H1 (cell line): Measurements from ENCODE around the gene ACACB. TPM values are rescaled to one million over a fixed set of nuclear protein-coding genes. Genes with fewer than 3 reads are reported as not detected.

Experiments
- BACH1 ChIP-seq: IDR thresholded peaks from 2 replicates; pipeline ENCODE4 v1.6.1; 2012; ENCODE audit warnings: low read length, improper control_type of control experiment
- CBX8 ChIP-seq: fragments of 300-800, 300-1000 bp; sonication (generic); IDR thresholded peaks from 2 replicates; pipeline ENCODE4 v1.7.1; 2016; ENCODE audit warnings: low read depth, low read length, borderline replicate concordance
- JUND ChIP-seq: IDR thresholded peaks from 2 replicates; pipeline ENCODE4 v1.6.1; 2011; ENCODE audit warnings: mild to moderate bottlenecking, improper control_type of control experiment, low read length
- KDM4A ChIP-seq: IDR thresholded peaks from one replicate; pipeline ENCODE4 v1.7.1; 2012; ENCODE audit warnings: low read depth, mild to moderate bottlenecking, moderate library complexity, low read length, inconsistent platforms; ENCODE audit not compliant: severe bottlenecking
- NANOG ChIP-seq: IDR thresholded peaks from 2 replicates; pipeline ENCODE4 v1.6.1; 2011; ENCODE audit warnings: low read length, low read depth, mild to moderate bottlenecking, inconsistent platforms; ENCODE audit not compliant: insufficient read depth, poor library complexity, severe bottlenecking
- RXRA ChIP-seq: IDR thresholded peaks from 2 replicates; pipeline ENCODE4 v1.6.1; 2011; ENCODE audit warnings: low read depth, mild to moderate bottlenecking, low read length, moderate library complexity; ENCODE audit not compliant: insufficient read depth
- SP1 ChIP-seq: IDR thresholded peaks from 2 replicates; pipeline ENCODE4 v1.6.1; 2011; ENCODE audit warnings: low read depth, low read length
- polyA plus RNA-seq, 7 experiments: library from polyadenylated mRNA; depleted of rRNA in 3 of 7; stranded (reverse) in 5 of 7; unstranded in 2 of 7; fragments of >200 nt in 5 of 7; fragments of 200-250 nt in 2 of 7; gene quantifications; 1 replicate in 5 of 7; 2 replicates in 1 of 7; 4 replicates in 1 of 7; pipeline versions ENCODE4 v1.2.1 to v1.2.3, GENCODE V29; 2011 to 2013; ENCODE audit warnings: missing spikeins in 2 of 7, mixed read lengths in 2 of 7
- total RNA-seq: library from RNA; stranded (reverse); fragmentation: NEBNext Ultra II Directional; extraction: Animal tissue kit (Norgen Biotek cat#: 25700); gene quantifications from 2 replicates; pipeline ENCODE4 v1.2.1, GENCODE V29; 2021

Gene ACACB
- total and polyA plus RNA-seq, 2 of the 8 experiments (the other 6 are each of a cell fraction or from before 2014, with no cell fraction given) = 5.8 to 15.3 TPM

DNA sequence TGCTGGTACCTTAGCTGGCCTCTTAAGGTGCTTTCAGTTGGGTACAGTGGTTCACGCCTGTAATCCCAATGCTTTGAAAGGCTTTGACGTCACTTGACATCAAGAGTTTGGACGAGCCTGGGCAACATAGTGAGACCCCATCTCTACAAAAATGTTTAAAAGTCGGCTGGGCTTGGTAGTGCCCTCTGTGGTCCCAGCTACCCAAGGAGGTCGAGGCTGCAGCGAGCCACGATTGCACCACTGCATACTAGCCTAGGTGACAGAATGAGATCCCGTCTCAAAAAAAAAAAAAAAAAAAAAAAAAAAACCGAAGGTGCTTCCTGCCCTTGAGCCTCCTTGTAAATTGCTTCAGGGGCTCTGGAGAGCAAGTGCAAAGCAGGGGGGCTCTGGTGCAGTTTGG is 50.0 kb downstream of the ACACB start (continued):
- TF ChIP-seq JUND = no peak
- no peak for TF ChIP-seq BACH1
- no peak for TF ChIP-seq SP1
- no peak for TF ChIP-seq RXRA
- TF ChIP-seq CBX8 = no peak
- TF ChIP-seq NANOG = no peak
- TF ChIP-seq KDM4A = no peak
